Astrocyte (in vitro differentiated cells and primary cell): ENCODE data around the gene ASB18. TPM values are rescaled to one million over a fixed set of nuclear protein-coding genes. Genes with fewer than 3 reads are reported as not detected.

Source experiments
- DNase-seq: peaks from one replicate; pipeline ENCODE4 v3.0.0-alpha.2; 2010; ENCODE audit warnings: low read depth
- FAIRE-seq: peaks from 2 replicates; lab custom pipeline; 2011; peaks lifted over from hg19 to GRCh38; lab: Jason Lieb, UNC
- H2AFZ ChIP-seq: 2 replicates; pipeline ENCODE4 v1.6.0; 2012; ENCODE audit warnings: low read depth, low read length, inconsistent platforms
- H3K27ac ChIP-seq: 2 replicates; pipeline ENCODE4 v1.5.1; 2011; ENCODE audit warnings: low read depth, low read length, inconsistent platforms
- H3K27me3 ChIP-seq: 2 replicates; pipeline ENCODE4 v1.6.0; 2011; ENCODE audit warnings: low read length, inconsistent platforms; ENCODE audit not compliant: insufficient read depth
- H3K36me3 ChIP-seq: 2 replicates; pipeline ENCODE4 v1.5.1; 2011; ENCODE audit warnings: low read length, inconsistent platforms; ENCODE audit not compliant: insufficient read depth
- H3K4me1 ChIP-seq: 2 replicates; pipeline ENCODE4 v1.5.1; 2011; ENCODE audit warnings: low read length, inconsistent platforms; ENCODE audit not compliant: insufficient read depth
- H3K4me2 ChIP-seq: 2 replicates; pipeline ENCODE4 v1.6.0; 2012; ENCODE audit warnings: low read length, inconsistent platforms
- H3K4me3 ChIP-seq: 2 replicates; pipeline ENCODE4 v1.5.1; 2011; ENCODE audit warnings: low read depth, mild to moderate bottlenecking, low read length, inconsistent platforms; ENCODE audit not compliant: insufficient read depth
- H3K79me2 ChIP-seq: 2 replicates; pipeline ENCODE4 v1.6.0; 2012; ENCODE audit warnings: mild to moderate bottlenecking, low read length, inconsistent platforms; ENCODE audit not compliant: insufficient read depth
- H3K9ac ChIP-seq: 2 replicates; pipeline ENCODE4 v1.6.0; 2012; ENCODE audit warnings: mild to moderate bottlenecking, low read length, inconsistent platforms
- H3K9me3 ChIP-seq: 2 replicates; pipeline ENCODE4 v1.5.1; 2012; ENCODE audit warnings: low read depth, mild to moderate bottlenecking, low read length, inconsistent platforms; ENCODE audit not compliant: insufficient read depth
- H4K20me1 ChIP-seq: 2 replicates; pipeline ENCODE4 v1.6.0; 2012; ENCODE audit warnings: low read length, inconsistent platforms; ENCODE audit not compliant: insufficient read depth
- H3K27ac Mint-ChIP-seq: one replicate; pipeline ENCODE4 v1.8.0; 2021; ENCODE audit warnings: mild to moderate bottlenecking, mixed read lengths; ENCODE audit not compliant: unreplicated experiment
- H3K27me3 Mint-ChIP-seq: one replicate; pipeline ENCODE4 v1.8.0; 2021; ENCODE audit warnings: low read depth, mixed read lengths; ENCODE audit not compliant: unreplicated experiment
- H3K36me3 Mint-ChIP-seq: one replicate; pipeline ENCODE4 v1.8.0; 2021; ENCODE audit warnings: low read depth, mixed read lengths; ENCODE audit not compliant: unreplicated experiment
- H3K4me1 Mint-ChIP-seq: one replicate; pipeline ENCODE4 v1.8.0; 2021; ENCODE audit warnings: low read depth, mixed read lengths; ENCODE audit not compliant: unreplicated experiment
- H3K4me3 Mint-ChIP-seq: one replicate; pipeline ENCODE4 v1.8.0; 2021; ENCODE audit warnings: mild to moderate bottlenecking, moderate library complexity, mixed read lengths; ENCODE audit not compliant: unreplicated experiment
- H3K9me3 Mint-ChIP-seq: one replicate; pipeline ENCODE4 v1.8.0; 2021; ENCODE audit warnings: mild to moderate bottlenecking, mixed read lengths; ENCODE audit not compliant: unreplicated experiment
- EZH2 ChIP-seq: IDR thresholded peaks from 2 replicates; pipeline ENCODE4 v1.6.1; 2012; ENCODE audit warnings: mild to moderate bottlenecking, low read length, inconsistent platforms; ENCODE audit not compliant: insufficient read depth
- total RNA-seq: library from RNA; stranded (reverse); gene quantifications from 2 replicates; pipeline ENCODE4 v1.2.1, GENCODE V29; 2021
- TF ChIP-seq, protein P1 (sequence below): IDR thresholded peaks from 2 replicates; pipeline ENCODE4 v1.5.1; 2011; ENCODE audit warnings: low read depth, mild to moderate bottlenecking, inconsistent platforms, low read length, moderate library complexity; ENCODE audit not compliant: insufficient read depth

Gene ASB18
- total RNA-seq, 1 donor from 2014 or later: not detected

DNA sequence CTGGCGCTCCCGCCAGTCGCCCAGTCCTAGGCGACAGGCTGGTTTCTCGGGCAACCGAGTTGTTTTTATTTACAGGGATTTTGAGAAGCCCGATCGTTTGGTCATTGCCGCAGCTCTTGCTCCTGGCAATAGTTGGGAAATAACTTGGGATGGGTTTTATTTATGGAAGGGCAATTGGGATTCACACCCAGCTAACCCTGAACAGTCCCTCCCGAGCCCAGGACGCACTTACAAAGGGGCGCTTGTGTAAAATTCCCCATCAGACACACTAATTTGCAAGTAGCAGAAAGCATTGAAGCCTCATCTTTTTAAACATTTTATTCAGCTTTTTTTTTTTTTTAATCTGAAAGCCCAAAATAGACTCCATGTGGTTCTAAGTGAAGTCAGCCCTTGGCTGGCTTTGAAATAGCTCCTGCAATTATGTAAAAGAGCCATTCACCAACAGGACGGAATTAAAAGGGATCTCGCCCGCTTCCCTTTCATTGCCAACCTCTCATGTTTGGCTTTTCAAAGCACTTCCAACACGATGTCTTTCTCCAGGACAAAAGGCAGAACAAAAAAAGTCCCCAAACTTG, 92.4 kb downstream of the ASB18 start:
- Histone ChIP-seq H3K9me3 (no peaks in the 10 kb centered on the region), H2AFZ (no peak overlapping the region), H3K79me2 (peaks cover 2% of the 10 kb centered on the region), H3K27me3 (peaks cover 54% of the 10 kb centered on the region), H3K27ac (no peak overlapping the region), H3K4me1 (peaks cover 27% of the 10 kb centered on the region), H3K4me2 (peak overlapping the region; percentile 48), H3K36me3 (no peaks in the 10 kb centered on the region), H3K9ac (no peak overlapping the region), H3K4me3 (no peak overlapping the region), H4K20me1 (no peaks in the 10 kb centered on the region)
- peaks cover 11% of the 10 kb centered on the region for H3K4me1 Mint-ChIP-seq
- H3K36me3 Mint-ChIP-seq: peaks cover 3% of the 10 kb centered on the region
- no peak overlapping the region for H3K4me3 Mint-ChIP-seq
- peak overlapping the region; percentile 15 for H3K27ac Mint-ChIP-seq
- H3K9me3 Mint-ChIP-seq: peaks cover 30% of the 10 kb centered on the region
- H3K27me3 Mint-ChIP-seq: peaks cover 46% of the 10 kb centered on the region
- no peak for DNase-seq
- TF ChIP-seq, protein P1, sequence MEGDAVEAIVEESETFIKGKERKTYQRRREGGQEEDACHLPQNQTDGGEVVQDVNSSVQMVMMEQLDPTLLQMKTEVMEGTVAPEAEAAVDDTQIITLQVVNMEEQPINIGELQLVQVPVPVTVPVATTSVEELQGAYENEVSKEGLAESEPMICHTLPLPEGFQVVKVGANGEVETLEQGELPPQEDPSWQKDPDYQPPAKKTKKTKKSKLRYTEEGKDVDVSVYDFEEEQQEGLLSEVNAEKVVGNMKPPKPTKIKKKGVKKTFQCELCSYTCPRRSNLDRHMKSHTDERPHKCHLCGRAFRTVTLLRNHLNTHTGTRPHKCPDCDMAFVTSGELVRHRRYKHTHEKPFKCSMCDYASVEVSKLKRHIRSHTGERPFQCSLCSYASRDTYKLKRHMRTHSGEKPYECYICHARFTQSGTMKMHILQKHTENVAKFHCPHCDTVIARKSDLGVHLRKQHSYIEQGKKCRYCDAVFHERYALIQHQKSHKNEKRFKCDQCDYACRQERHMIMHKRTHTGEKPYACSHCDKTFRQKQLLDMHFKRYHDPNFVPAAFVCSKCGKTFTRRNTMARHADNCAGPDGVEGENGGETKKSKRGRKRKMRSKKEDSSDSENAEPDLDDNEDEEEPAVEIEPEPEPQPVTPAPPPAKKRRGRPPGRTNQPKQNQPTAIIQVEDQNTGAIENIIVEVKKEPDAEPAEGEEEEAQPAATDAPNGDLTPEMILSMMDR: no peak
- peak; percentile 50 for TF ChIP-seq EZH2
- no peak for FAIRE-seq

DNA sequence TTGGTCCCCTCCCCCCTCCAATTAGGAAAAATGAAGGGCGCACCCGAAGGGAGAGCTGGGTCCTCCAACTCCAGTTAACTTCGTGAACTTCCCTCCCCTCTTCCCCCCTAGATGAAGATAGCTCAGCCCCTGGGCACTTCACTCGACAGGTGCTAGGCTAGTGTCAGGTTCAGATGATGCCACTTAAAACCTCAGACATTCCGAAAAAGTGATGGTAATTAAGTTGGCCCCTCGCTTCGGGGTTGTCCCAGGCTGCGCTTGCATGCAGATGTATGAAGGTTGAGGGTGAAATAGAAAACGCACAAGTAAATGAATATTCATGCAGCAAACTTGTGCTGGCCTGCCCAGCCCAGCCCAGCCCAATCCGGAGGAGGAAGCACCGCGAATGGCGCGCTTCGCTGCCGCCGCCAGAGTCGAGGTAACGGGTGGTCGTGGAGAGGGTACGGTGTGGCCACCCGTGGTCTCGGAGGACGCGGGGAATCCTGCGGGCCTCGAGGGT, 93.0 kb downstream of the ASB18 start:
- no peak overlapping the region for H3K9ac ChIP-seq
- no peak overlapping the region for H3K4me3 ChIP-seq
- H4K20me1 ChIP-seq: no peaks in the 10 kb centered on the region
- DNase-seq: no peak
- no peaks in the 10 kb centered on the region for H3K36me3 ChIP-seq
- H3K27ac ChIP-seq: no peak overlapping the region
- Mint-ChIP-seq H3K4me1 (peaks cover 13% of the 10 kb centered on the region), H3K9me3 (peaks cover 34% of the 10 kb centered on the region), H3K36me3 (peaks cover 3% of the 10 kb centered on the region), H3K4me3 (no peak overlapping the region), H3K27me3 (peaks cover 51% of the 10 kb centered on the region), H3K27ac (peak overlapping the region; percentile 26)
- H2AFZ ChIP-seq: no peak overlapping the region
- peaks cover 28% of the 10 kb centered on the region for H3K4me1 ChIP-seq
- no peaks in the 10 kb centered on the region for H3K9me3 ChIP-seq
- peaks cover 5% of the 10 kb centered on the region for H3K79me2 ChIP-seq
- FAIRE-seq: no peak
- TF ChIP-seq EZH2: peak; percentile 71
- TF ChIP-seq, protein P1: no peak
- peaks cover 58% of the 10 kb centered on the region for H3K27me3 ChIP-seq
- peak overlapping the region; percentile 48 for H3K4me2 ChIP-seq

- no peak for FAIRE-seq
- peaks cover 35% of the 10 kb centered on the region for H3K9me3 Mint-ChIP-seq
- Histone ChIP-seq H3K4me1 (peaks cover 26% of the 10 kb centered on the region), H3K27me3 (peaks cover 64% of the 10 kb centered on the region), H3K9me3 (no peaks in the 10 kb centered on the region), H3K4me3 (no peak overlapping the region), H2AFZ (no peak overlapping the region), H3K4me2 (peak overlapping the region; percentile 48), H3K36me3 (no peaks in the 10 kb centered on the region), H3K79me2 (peaks cover 5% of the 10 kb centered on the region), H4K20me1 (no peaks in the 10 kb centered on the region), H3K27ac (no peak overlapping the region), H3K9ac (no peak overlapping the region)
- peaks cover 14% of the 10 kb centered on the region for H3K4me1 Mint-ChIP-seq
- peaks cover 57% of the 10 kb centered on the region for H3K27me3 Mint-ChIP-seq
- peaks cover 3% of the 10 kb centered on the region for H3K36me3 Mint-ChIP-seq
- H3K27ac Mint-ChIP-seq: peak overlapping the region; percentile 89
- H3K4me3 Mint-ChIP-seq: no peak overlapping the region
- DNase-seq: no peak
- TF ChIP-seq EZH2: no peak
- TF ChIP-seq, protein P1: no peak
These were observed 93.5 kb downstream of the ASB18 start for GRCh38 chr2:236170590-236171165.
